ENCODE data around the gene DNAI1. TPM values are rescaled to one million over a fixed set of nuclear protein-coding genes. Genes with fewer than 3 reads are reported as not detected.

Gene DNAI1
- total and polyA plus RNA-seq, 12 donors: 0.06 to 1.4 (median 0.28) TPM; not detected in 7

DNA sequence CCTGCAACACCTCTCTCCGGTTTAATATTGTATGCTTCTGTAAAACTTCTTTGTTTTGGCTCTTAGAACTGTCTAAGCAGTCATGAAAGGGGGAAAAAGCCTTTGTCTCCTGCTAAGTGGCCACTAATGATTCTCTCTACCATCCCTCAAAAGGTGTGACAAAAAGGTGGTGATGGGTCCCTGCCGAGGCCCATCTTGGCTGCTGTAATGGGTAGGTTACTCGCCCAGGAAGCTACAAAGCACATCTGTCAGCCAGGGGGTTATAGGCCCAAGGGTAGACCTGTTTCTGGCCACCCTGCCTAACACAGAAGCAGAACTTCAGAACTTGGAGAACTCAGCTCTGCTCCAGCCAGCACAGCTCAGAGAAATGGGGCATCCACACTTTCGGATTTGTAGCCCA is 1.9 kb upstream of the DNAI1 start:
- peak overlapping the region in 3 of 5 donors; percentile 73 to 91 (median 80) for H3K27ac ChIP-seq
- no peaks in the 10 kb centered on the region for H3K36me3 ChIP-seq (replicated peaks in 1 of 2)
- H3K4me1 ChIP-seq (replicated peaks in 1 of 2): peaks cover 1 to 24% of the 10 kb centered on the region in 2 donors
- no peaks in the 10 kb centered on the region for H3K9me3 ChIP-seq (replicated peaks in 1 of 3)
- TF ChIP-seq, protein P1, sequence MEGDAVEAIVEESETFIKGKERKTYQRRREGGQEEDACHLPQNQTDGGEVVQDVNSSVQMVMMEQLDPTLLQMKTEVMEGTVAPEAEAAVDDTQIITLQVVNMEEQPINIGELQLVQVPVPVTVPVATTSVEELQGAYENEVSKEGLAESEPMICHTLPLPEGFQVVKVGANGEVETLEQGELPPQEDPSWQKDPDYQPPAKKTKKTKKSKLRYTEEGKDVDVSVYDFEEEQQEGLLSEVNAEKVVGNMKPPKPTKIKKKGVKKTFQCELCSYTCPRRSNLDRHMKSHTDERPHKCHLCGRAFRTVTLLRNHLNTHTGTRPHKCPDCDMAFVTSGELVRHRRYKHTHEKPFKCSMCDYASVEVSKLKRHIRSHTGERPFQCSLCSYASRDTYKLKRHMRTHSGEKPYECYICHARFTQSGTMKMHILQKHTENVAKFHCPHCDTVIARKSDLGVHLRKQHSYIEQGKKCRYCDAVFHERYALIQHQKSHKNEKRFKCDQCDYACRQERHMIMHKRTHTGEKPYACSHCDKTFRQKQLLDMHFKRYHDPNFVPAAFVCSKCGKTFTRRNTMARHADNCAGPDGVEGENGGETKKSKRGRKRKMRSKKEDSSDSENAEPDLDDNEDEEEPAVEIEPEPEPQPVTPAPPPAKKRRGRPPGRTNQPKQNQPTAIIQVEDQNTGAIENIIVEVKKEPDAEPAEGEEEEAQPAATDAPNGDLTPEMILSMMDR (IDR thresholded peaks at IDR 0.05): no peak
- no peak for TF ChIP-seq POLR2A (IDR thresholded peaks at IDR 0.05)
- no peaks in the 10 kb centered on the region for H3K27me3 ChIP-seq
- intact Hi-C loops (cut with DNase I): no loop called here
- DNase-seq: no peak
- H3K4me3 ChIP-seq: peak overlapping the region in 1 of 4 donors; percentile 95
- 58 to 69% (median 60%) methylated on average over 4 of the region's 4 CpGs for WGBS, 4 donors

DNA sequence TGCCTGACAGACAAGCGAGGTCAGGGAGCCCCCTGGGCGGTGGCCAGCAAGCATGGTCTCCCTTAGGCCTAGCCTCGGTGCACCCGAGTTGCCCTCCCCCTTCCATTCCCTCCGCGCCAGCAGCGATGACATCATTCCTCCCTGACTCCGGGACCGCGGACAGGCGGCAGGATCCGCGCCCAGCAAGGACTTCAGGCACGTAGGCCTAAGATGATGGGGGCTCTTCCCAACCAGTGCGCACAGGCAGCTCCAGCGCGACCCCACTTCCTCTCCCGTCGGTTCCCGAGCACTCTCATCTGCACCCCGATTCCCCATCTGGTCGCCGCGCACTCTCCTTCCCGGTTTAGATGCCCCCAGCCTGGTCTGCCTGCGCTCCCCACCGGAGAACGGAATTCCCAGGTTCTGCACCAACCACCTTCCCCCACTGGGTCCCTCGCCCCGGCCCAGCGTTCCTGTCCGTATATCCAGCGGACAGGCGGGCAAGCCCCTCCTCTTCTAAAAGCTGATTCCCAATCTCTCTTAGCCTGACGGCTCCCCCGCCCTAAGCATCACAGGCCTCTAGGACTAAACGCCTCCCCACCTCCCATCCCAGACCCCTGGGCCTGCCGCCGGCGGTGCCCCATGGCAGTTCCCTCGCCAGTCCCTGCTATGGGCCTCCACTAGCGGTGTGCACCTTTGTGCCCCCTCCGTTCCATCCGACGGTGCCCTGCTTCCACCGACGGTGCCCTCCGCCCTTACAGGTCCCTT is 1.2 kb upstream of the DNAI1 start:
- 8 to 10% (median 9%) methylated on average over 33 to 48 of the region's 48 CpGs for WGBS, 4 donors

DNA sequence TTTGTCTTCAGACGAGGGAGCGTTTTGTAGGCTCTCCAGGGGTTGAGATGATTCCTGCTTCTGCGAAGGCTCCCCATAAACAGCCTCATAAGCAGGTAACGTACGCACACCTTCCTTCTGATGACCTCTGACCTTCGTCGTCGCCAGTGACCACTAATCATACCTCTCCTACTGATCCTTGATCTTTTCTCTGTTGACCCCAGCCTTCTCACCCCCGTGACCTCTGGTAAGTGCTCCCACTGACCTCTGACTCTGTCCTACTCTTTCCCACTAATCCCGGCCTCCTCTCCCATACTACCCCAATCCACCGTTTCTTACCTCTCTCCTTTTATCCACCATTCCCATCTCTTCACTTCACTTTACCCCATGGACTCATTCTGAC is 345 bp downstream of the DNAI1 start:
- intact Hi-C loops (cut with DNase I): no loop called here
- no peaks in the 10 kb centered on the region for H3K9me3 ChIP-seq (replicated peaks in 1 of 3)
- WGBS, 4 donors: 17 to 22% (median 18%) methylated on average over 11 of the region's 11 CpGs
- H3K4me3 ChIP-seq: peak overlapping the region in 1 of 4 donors; percentile 95
- H3K4me1 ChIP-seq (replicated peaks in 1 of 2): peaks cover 0 to 35% of the 10 kb centered on the region in 2 donors
- DNase-seq: no peak
- no peaks in the 10 kb centered on the region for H3K27me3 ChIP-seq
- no peaks in the 10 kb centered on the region for H3K36me3 ChIP-seq (replicated peaks in 1 of 2)
- TF ChIP-seq, protein P1 (IDR thresholded peaks at IDR 0.05): no peak
- no peak for TF ChIP-seq POLR2A (IDR thresholded peaks at IDR 0.05)
- H3K27ac ChIP-seq: no peak overlapping the region

More for the DNA sequence above, 1.2 kb upstream of the DNAI1 start:
- Histone ChIP-seq H3K9me3 (replicated peaks in 1 of 3) (no peaks in the 10 kb centered on the region), H3K4me3 (peak overlapping the region; percentile 45 to 95 (median 52)), H3K27me3 (no peaks in the 10 kb centered on the region), H3K4me1 (replicated peaks in 1 of 2) (peaks cover 0 to 24% of the 10 kb centered on the region in 2 donors), H3K36me3 (replicated peaks in 1 of 2) (no peaks in the 10 kb centered on the region), H3K27ac (peak overlapping the region in 3 of 5 donors; percentile 73 to 91 (median 80))
- intact Hi-C loops (cut with DNase I): no loop called here
- TF ChIP-seq, protein P1 (IDR thresholded peaks at IDR 0.05): no peak
- peak; percentile 15 to 58 for TF ChIP-seq POLR2A (IDR thresholded peaks at IDR 0.05)
- DNase-seq: peak; percentile 58 to 88 (median 81)

DNA sequence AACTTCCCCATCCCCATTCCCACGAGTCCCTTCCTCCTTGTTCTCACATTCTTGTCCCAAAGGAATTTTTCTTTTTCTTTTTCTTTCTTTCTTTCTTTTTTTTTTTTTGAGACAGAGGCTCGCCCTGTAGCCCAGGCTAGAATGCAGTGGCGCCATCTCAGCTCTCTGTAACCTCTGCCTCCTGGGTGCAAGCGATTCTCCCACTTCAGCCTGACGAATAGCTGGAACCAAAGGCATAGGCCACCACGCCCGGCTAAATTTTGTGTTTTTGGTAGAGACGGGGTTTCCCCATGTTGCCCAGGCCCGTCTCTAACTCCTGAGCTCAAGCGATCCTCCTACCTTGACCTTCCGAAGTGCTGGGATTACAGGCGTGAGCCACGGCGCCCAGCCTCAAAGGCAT is 751 bp downstream of the DNAI1 start:
- H3K4me1 ChIP-seq (replicated peaks in 1 of 2): peaks cover 0 to 33% of the 10 kb centered on the region in 2 donors
- no peaks in the 10 kb centered on the region for H3K27me3 ChIP-seq
- 71 to 81% (median 80%) methylated on average over 14 of the region's 14 CpGs for WGBS, 4 donors
- no peak overlapping the region for H3K27ac ChIP-seq
- TF ChIP-seq POLR2A (IDR thresholded peaks at IDR 0.05): no peak
- TF ChIP-seq, protein P1 (IDR thresholded peaks at IDR 0.05): no peak
- H3K36me3 ChIP-seq (replicated peaks in 1 of 2): no peaks in the 10 kb centered on the region
- no peaks in the 10 kb centered on the region for H3K9me3 ChIP-seq (replicated peaks in 1 of 3)
- DNase-seq: peak in 1 of 7 donors; percentile 49
- intact Hi-C loops (cut with DNase I): no loop called here
- H3K4me3 ChIP-seq: no peak overlapping the region
